K562 (cell line): Measurements from ENCODE around the gene RSRC1. TPM values are rescaled to one million over a fixed set of nuclear protein-coding genes. Genes with fewer than 3 reads are reported as not detected.

Experiments
- ATF7 ChIP-seq: fragments of 450-650 bp; IDR thresholded peaks from 2 replicates; pipeline ENCODE4 v1.7.1; 2014; ENCODE audit warnings: mild to moderate bottlenecking, moderate library complexity
- CBX8 ChIP-seq: fragments of 200-600 bp; sonication (generic); IDR thresholded peaks from 2 replicates; pipeline ENCODE4 v1.6.1; 2012; ENCODE audit warnings: borderline replicate concordance, mixed run types, low read depth, mild to moderate bottlenecking, moderate library complexity, mixed read lengths, low read length, control low read depth, inconsistent platforms; ENCODE audit not compliant: poor library complexity, severe bottlenecking; ENCODE audit errors: extremely low read depth
- EP400 ChIP-seq: fragments of 450-650 bp; IDR thresholded peaks from 2 replicates; pipeline ENCODE4 v1.6.1; 2017; ENCODE audit warnings: antibody characterized with exemption, mild to moderate bottlenecking, moderate library complexity
- HDGF ChIP-seq: fragments of 450-650 bp; IDR thresholded peaks from 2 replicates; pipeline ENCODE4 v1.6.1; 2016
- KDM5B ChIP-seq: fragments of 200-600 bp; sonication (generic); IDR thresholded peaks from 2 replicates; pipeline ENCODE4 v1.6.1; 2012; ENCODE audit warnings: low read depth, mild to moderate bottlenecking, moderate library complexity, low read length, control low read depth, inconsistent platforms; ENCODE audit not compliant: insufficient replicate concordance
- MEIS2 ChIP-seq: fragments of 450-650 bp; IDR thresholded peaks from 2 replicates; pipeline ENCODE4 v1.6.1; 2014; ENCODE audit warnings: mild to moderate bottlenecking; ENCODE audit not compliant: partially characterized antibody
- NFIC ChIP-seq: fragments of 450-650 bp; IDR thresholded peaks from 2 replicates; pipeline ENCODE4 v1.6.1; 2017; ENCODE audit warnings: mild to moderate bottlenecking, inconsistent platforms
- NFRKB ChIP-seq: fragments of 450-650 bp; IDR thresholded peaks from 2 replicates; pipeline ENCODE4 v1.6.1; 2016; ENCODE audit warnings: low read depth
- POU5F1 ChIP-seq: fragments of 150-350 bp; IDR thresholded peaks from 2 replicates; pipeline ENCODE4 v1.6.1; 2014; ENCODE audit warnings: borderline replicate concordance, low read length, low read depth, mild to moderate bottlenecking; ENCODE audit not compliant: partially characterized antibody
- RBBP5 ChIP-seq: fragments of 200-600 bp; sonication (generic); IDR thresholded peaks from 2 replicates; pipeline ENCODE4 v1.6.1; 2012; ENCODE audit warnings: borderline replicate concordance, mild to moderate bottlenecking, low read length, control low read depth, inconsistent platforms; ENCODE audit not compliant: insufficient read depth, poor library complexity, severe bottlenecking
- SOX6 ChIP-seq: fragments of 450-650 bp; IDR thresholded peaks from 2 replicates; pipeline ENCODE4 v1.6.1; 2014; ENCODE audit warnings: mild to moderate bottlenecking
- TOE1 ChIP-seq, 2 experiments: fragments of 450-650 bp in 1 of 2; sonication (generic) in 1 of 2; formaldehyde crosslinking in 1 of 2; IDR thresholded peaks; 2 replicates each; pipeline versions ENCODE4 v1.7.1 to v1.8.0; 2016 to 2022; ENCODE audit warnings: borderline replicate concordance in 2 of 2, mild to moderate bottlenecking in 2 of 2, antibody characterized with exemption in 1 of 2, inconsistent platforms in 1 of 2, low read depth in 1 of 2, missing genetic modification reagents in 1 of 2, moderate library complexity in 1 of 2
- ZBTB17 ChIP-seq: fragments of 450-650 bp; formaldehyde crosslinking; IDR thresholded peaks from 2 replicates; pipeline ENCODE4 v1.4.0; 2020; ENCODE audit warnings: mild to moderate bottlenecking
- ZNF165 ChIP-seq: fragments of 250-450 bp; sonication (Bioruptor Pico); IDR thresholded peaks from 2 replicates; pipeline ENCODE4 v1.4.0; 2020; ENCODE audit warnings: borderline replicate concordance
- polyA plus RNA-seq, 8 experiments: library from polyadenylated mRNA; depleted of rRNA in 4 of 8; stranded (reverse) in 5 of 8; unstranded in 3 of 8; fragments of >200 nt; fragmentation: Nextera tagmentation in 2 of 8; fragmentation: Illumina TruSeq in 1 of 8; extraction: Ambion mirVana in 2 of 8; extraction: Trizol in 1 of 8; gene quantifications; 2 replicates each; pipeline versions ENCODE4 v1.2.1 to v1.2.3, GENCODE V29; 2011 to 2014; ENCODE audit warnings: inconsistent platforms in 1 of 8, missing spikeins in 1 of 8
- total RNA-seq, 7 experiments: library from RNA; depleted of rRNA in 6 of 7; stranded (reverse); fragments of >200 nt in 6 of 7; fragmentation: Illumina TruSeq in 2 of 7; extraction: Trizol in 2 of 7; gene quantifications; 2 replicates each; pipeline versions ENCODE4 v1.2.1 to v1.2.3, GENCODE V29; 2011 to 2021; ENCODE audit warnings: low replicate concordance in 1 of 7
- TF ChIP-seq, protein P1 (sequence below): fragments of 450-650 bp; formaldehyde crosslinking; IDR thresholded peaks from 2 replicates; pipeline ENCODE4 v1.4.0; 2020; ENCODE audit warnings: mild to moderate bottlenecking, moderate library complexity

Gene RSRC1
- total and polyA plus RNA-seq, 9 of the 15 experiments (the other 6 are each of a cell fraction or from before 2014, with no cell fraction given): 19.3 to 128 (median 75.5) TPM

DNA sequence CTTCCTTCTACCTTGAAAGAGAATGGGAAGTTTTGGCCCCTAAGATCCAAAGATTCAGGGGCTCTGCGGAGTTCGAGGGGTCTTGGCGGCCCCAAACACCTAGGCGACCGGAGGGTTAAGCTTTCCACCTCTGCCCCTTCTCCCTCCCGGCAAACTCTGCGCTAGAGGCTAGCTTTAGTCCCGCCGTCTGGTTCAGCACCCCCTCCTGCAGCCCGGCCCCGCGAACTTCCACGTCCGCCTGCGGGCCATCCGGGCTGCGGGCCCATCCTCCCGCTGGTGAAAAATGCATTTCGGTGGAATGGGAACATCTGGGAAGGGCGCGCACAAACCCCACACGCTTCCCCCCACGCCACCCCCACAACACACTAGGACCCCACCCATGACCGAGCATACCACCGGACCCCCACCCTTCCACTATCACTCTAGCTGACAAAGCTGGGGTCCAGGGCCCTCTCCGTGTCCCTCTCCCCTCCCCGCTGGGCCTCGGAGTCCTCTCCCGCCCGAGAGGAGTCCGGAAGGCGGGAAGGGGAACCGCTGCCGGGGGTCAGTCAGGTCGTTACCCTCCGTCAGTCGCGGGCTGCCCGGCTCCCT is 4.7 kb upstream of the RSRC1 start (continued):
- TF ChIP-seq SOX6: 0 out of 2 replicates have a peak, but pooled peaks have one; percentile 9
- TF ChIP-seq HDGF: no peak
- peak; percentile 72 for TF ChIP-seq KDM5B
- TF ChIP-seq ZNF165: no peak
- 0 out of 2 replicates have a peak, but pooled peaks have one; percentile 27 for TF ChIP-seq ZBTB17 (CRISPR knock-in tag)
- TF ChIP-seq NFIC: no peak
- TF ChIP-seq TOE1 (IDR thresholded peaks at IDR 0.05; ENCODE audit: borderline replicate concordance): 0 out of 2 replicates have a peak, but pooled peaks have one; percentile 28
- no peak for TF ChIP-seq TOE1 (CRISPR knock-in tag; IDR thresholded peaks at IDR 0.05; ENCODE audit: borderline replicate concordance, low read depth)
- no peak for TF ChIP-seq POU5F1
- peak; percentile 39; the same call in 1 of the 2 replicates for TF ChIP-seq EP400
- TF ChIP-seq, protein P1, sequence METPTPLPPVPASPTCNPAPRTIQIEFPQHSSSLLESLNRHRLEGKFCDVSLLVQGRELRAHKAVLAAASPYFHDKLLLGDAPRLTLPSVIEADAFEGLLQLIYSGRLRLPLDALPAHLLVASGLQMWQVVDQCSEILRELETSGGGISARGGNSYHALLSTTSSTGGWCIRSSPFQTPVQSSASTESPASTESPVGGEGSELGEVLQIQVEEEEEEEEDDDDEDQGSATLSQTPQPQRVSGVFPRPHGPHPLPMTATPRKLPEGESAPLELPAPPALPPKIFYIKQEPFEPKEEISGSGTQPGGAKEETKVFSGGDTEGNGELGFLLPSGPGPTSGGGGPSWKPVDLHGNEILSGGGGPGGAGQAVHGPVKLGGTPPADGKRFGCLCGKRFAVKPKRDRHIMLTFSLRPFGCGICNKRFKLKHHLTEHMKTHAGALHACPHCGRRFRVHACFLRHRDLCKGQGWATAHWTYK: no peak
- no peak for TF ChIP-seq CBX8
- no peak for TF ChIP-seq MEIS2
- TF ChIP-seq NFRKB: peak; percentile 31; the same call in 1 of the 2 replicates
- TF ChIP-seq RBBP5: peak; percentile 77
- TF ChIP-seq ATF7: no peak
- TF ChIP-seq, all 486 proteins: peak for 20
